DLD1 (cell line): ENCODE measurements around the gene NCKAP5.

Experiments
- in situ Hi-C: cut with HindIII; loops from 2 replicates; pipeline ENCODE4 v1.10.0; 2017; ENCODE audit warnings: low sequenced_read_pairs

The NCKAP5 gene

DNA sequence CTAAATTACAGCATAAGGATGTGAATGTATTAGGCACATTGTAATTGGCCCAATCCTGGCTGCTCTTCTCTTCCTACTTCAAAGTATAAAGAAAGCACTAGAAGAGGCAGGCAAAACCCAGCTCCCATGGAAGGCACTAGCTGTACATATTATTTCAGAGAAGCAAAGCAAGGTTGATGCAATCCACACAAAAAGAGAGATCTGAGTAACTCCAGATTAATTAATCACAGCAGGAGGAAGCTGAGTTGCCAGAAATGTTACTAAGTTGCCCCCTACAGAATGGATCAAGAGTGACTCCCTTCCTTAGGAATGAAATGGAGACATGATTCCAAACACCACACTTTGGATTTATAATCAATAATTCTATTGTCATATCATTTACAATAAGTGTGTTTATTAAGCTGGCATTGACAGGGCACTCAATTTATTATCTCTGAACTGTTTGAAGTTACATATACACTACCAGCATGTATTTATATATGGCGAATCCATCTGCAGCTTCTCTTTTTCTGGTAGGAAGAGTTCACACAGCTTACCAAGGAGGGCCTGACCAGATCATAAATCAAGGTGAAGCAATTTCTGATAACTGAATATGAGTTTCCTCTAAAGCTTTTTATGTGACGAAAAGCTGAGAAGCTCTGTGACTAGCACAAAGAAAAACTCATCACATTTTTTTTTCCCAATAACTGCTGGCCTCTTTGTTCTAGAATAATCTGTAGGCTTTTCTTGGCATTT, 505.2 kb downstream of the NCKAP5 start:
- in situ Hi-C loops: no loop called here

DNA sequence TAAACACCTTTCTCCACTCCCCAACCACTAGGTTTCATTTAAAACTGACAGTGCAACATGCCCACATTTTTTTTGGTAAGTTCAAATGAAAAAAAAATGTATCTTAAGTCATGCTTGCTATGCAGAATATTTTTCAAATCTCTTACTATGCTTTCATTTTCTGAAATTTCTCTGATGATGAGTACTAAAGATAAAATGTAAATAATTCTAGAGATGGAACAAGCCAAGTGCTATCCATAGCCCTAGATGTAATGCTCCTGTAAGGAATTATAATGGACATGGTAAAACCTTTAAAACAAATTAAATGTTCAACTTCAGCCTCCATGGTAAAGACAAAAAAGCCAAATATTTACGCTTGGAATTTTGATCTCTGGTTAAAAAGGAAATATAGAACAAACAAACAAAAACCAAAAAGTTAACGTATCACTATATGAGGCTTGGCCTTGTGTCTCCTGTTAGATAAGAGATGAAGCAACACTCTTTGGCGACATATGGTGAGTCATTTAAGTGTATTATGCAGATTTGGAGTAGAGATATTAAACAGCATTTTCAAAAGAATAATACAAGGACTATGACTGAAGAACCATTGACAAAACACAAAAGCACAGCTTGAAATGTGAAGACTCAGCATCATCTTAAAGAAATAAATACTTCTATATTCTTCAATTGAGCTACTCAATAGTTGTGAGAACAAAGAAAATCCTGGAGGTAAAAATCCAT, 506.2 kb downstream of the NCKAP5 start:
- in situ Hi-C loops: no loop called here

DNA sequence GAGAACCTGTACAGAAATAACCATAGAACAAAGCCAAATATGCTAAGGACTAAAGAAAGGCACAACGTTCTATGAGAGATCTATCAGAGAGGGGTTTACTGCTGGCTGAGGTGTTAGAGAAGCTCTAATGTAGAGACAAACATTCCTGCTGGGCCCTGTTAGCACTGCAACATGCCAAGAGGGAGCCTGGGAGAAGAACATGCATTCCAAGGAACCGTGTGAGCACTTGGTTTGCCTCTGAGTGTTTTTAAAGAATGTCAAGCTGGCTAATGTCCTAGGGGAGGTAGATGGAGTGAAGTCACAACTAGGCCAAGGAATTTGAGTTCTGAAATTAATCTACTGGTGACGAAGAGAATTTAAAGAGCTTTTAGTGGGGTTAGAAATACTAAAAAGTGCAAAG, 514.0 kb downstream of the NCKAP5 start:
- in situ Hi-C loops: no loop called here

DNA sequence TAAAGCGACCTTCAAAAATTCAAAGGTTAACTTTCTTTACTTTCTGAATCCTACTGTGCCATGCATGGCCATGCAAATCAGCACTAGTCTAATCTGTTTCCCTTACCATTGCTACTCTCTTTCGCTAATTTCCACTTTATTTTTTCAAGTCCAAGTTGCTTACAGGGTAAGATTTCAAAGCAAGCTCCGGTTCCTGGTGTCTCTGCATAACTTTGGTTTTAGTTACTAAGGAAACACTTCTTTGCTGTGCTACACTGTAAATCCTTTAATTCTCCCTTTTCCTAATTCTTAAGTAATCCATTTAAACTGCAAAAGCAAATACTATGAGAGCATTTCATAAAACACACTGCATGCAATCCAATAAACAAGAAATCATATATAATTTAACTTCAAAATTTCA, 514.7 kb downstream of the NCKAP5 start:
- in situ Hi-C loops: no loop called here

DNA sequence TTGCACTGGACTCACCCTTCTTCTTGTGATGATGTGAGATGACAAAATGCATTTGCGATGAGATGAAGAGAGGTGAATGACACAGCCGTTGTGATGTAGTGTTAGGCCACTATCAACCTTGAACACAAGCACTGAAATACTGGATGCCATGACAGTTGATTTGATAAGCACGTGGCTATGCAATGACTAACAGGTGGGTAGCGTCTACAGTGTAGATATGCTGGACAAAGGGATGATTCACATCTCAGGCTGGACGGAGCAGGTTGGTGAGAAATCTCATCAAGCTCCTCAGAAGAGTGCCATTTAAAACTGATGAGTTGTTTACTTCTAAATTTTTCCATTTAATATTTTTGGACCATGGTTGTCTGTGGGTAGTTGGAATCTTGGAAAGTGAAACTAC, 522.5 kb downstream of the NCKAP5 start:
- in situ Hi-C loops: no loop called here

DNA sequence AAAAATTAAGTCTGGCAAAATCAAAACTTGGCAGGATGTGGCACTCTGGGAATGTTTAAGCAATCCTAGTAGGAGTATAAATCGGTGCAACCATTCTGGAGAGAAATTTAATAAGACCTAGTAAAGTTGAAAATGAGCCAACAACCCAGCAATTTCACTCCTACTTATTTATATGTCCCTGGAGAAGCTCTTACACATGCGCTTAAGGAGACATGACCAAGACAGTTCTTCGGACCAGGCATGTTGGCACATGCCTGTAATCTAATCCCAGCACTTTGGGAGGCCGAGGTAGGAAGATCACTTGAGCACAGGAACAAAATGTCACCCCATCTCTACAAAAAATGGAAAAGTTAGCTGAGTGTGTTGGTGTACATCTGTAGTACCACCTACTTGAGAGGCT, 523.7 kb downstream of the NCKAP5 start:
- in situ Hi-C loops: no loop called here

DNA sequence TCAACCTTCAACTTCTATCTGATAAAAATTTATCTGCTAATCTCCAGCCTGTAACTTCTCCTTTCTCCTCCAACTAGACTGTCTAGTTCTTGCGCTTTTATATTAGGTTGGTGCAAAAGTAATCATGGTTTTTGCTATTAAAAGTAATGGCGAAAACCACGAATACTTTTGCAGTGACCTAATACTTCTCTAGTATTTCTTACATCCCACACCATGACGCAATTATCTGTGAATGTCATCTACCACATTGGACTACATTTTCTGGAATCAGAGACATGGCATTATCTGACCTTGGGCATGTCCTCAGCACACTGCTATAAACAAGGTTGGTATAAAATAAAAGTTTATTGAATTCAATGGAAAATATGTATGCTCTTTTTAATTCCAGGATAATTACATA, 528.1 kb downstream of the NCKAP5 start:
- in situ Hi-C loops: no loop called here

DNA sequence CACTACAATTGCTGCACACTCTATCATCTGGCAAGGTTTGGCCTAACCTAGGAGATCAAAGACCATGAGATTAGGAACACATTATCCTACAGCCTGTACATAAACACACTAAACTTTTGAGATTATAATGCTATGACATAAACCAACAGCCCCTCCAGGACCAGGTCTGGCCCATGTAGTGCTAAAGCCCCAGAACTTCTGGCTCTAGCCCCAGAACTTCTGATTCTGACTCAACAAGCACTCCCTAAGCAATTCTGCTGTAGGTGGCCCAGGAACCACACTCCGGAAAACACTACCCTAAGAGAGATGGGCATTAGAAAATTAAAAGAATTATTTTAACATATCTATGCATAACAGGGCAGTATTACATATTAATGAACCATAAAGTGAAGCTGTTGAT, 528.7 kb downstream of the NCKAP5 start:
- in situ Hi-C loops: no loop called here

DNA sequence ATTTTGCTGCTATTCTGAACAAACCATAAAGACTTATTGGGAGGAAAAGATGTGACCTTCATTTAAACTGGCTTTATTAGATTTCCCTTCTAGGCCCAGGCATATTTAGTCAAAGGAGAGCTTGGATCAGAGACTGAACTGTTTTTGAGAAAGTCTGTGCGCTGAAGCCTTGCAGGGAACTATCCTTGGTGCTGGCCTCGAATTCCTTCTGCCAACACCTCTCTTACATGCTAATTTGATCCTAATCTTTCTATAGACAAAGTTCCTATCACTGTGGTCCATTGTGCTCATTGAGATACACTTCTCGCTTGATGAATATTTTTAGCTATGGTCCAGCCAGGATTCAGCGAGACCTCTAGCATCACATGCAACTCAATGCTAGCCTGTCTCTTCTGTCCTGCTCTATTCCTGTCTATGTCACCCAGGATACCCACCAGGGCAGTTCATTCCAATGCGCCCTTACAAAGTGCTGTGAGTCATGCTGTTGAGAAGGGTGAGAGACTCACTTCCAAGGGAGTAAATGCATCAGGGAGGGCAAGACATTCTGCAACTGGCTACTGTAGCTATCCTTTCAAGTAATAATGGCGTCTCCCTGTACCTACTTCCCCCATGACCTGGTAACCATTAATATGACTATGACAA, 541.6 kb downstream of the NCKAP5 start:
- in situ Hi-C loops: no loop called here

DNA sequence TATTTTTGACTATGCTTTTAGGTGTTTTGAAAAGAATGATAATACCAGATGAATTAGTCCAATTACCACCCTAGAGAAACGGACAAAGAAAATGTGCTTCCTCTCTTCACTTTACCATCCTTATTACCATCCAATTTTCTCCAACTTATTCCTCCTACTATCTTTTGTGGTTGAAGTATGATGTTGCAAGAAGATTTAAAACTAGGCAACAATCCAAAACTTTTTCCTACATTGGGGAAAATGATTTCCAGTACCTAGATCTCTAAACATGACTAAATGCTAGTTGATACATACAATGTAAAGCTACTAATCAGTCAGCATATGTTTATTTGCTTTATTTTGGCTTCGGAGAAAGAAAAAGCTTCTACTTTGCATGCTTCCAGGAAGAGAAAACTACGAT, 543.3 kb downstream of the NCKAP5 start:
- in situ Hi-C loops: no loop called here

DNA sequence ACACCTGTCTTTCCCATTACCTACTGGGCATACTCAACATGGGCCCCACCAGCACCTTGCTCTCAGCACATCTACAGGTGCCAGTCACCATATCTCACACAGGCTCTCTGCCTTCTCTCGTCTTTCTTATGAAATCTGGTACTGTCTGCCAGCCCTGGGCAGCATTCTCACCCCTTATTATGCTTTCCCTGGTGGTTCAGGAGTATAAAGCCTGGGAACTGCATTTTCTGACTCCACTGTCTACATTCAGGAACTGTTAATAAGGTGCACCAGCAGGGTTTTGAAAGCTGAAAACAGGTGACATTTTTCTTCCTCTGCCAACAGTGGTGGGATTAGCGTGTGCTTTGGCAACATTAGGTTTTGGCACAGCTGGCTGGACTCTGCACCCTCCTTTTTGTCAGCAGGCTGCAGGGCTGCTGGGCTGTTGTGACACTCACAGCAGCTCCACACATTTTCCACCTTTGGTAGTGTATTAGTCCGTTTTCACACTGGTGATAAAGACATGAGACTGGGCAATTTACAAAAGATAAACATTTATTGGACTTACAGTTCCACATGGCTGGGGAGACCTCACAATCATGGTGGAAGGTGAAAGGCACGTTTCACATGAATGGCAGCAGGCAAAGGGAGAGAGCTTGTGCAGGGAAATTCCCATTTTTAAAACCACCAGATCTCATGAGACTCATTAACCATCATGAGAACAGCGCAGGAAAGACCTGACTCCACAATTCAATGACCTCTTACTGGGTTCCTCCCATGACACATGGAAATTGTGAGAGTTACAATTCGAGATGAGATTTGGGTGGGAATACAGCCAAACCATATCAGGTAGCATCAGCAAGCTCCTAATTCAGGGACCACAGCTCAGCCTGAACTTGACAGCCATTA, 555.2 kb downstream of the NCKAP5 start:
- in situ Hi-C loops: no loop called here

DNA sequence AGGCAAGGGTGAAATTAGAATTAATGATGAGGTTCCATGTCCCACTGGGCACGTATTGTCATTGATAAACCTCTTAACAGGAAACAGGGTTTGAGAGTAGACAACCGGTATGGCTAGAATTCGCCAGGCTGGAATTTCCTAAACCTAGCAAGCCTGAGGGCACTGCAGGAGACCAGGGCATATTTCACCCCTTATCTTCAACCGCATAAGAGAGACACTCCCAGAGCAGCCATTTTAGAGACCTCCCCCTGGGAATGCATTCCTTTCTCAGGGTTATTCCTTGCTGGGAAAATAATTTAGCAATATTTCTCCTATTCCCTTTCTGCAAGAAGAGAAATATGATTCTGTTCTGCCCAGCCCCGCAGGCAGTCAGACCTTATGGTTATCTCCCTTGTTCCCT, 563.6 kb downstream of the NCKAP5 start:
- in situ Hi-C loops: no loop called here

DNA sequence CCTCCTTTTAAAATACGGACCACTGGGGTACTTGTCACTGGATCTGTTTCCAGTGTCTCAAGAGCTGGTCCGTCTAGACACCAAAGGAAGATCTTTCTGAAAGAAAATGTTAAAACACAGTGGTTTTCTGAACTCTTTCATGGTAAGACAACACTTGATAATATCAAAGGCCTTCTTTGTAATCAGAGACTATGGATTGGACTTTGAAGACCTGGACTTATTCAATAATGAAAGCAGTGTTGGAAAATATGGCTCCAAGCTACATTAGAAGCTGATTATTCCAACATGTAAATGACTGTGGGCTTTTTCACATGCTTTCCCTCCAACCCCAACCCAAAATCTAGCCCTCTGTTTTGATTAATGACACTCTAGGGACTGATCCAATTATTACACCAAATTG, 568.8 kb downstream of the NCKAP5 start:
- in situ Hi-C loops: no loop called here

DNA sequence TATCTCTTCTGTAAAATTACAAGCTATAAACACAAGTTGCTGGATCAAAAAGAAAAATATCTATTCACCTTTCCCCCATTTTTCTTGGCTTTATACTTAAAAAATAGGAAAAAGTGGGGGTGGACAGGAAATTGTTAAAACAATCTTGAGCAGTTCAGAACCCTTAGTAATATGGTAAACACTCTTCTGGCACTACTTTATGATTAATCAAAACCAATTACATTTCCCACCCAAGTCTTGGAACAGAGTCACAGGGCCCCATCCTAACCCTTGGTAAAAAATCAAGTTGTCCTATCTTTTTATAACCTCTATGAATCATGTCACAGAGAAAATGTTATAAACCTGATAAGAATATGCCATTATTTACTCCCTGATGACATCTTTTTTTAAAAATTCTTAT, 570.0 kb downstream of the NCKAP5 start:
- in situ Hi-C loops: no loop called here

DNA sequence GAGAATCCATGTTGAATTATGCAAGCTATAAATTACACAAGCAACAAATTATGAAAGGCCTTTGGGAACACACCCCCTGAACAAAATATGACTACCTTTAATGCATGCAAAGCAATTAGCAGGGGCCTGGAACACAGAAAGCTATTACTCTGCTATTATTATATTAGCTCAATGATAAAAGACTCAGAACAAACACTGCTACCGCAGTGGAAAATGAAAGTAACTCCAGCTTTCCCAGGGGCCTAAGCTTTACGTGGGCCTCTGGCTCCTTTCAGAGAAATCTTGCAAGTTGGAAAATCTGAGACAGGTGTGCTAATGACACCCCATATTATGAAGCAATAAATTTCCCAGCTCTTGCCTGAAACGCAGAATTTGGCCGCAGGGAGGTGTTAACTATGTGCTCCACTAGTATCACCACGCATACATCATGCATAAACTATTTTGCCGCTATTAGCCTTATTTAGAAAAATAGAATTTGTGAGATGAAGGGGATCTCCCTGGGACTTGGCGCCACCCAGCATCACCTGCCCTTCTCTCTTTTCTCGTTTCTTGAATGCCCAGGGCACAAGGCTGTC, 576.7 kb downstream of the NCKAP5 start:
- in situ Hi-C loops: no loop called here

DNA sequence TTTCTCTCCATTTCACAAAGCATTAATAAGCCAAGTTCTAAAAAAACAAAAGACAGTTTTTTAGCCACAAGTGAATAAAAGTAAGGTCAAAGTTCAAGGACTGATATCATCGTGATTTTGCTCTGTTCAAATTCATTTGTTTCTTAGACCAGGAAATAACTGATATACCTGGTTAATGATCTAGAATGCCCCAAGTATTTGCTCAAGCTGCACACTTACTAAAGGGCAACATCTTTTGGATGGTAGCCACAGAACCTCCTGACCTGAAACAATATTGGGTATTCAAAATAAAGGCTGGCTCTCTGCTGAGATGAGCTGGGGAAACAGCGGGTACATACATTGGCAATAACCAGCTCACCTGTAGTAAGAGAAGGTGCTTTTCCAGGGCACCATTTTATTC, 583.5 kb downstream of the NCKAP5 start:
- in situ Hi-C loops: no loop called here

DNA sequence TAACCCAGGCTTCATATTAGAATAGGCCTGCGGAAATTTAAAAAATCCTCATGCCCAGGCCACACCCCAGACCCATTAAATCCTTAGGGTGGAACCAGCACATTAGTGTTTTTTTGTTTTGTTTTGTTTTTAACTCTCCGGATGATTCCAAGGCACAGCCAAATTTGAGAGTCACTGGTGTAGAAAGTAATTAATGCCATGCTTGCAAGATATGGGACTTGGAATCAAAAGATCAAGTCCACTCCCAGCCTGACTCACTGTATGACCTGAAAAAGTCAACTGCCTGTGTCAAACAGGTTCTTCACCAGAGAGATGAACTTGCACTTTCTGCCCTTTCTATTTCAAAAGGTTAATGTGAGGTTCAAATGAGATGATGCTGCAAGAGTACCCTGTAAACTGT, 588.0 kb downstream of the NCKAP5 start:
- in situ Hi-C loops: no loop called here

DNA sequence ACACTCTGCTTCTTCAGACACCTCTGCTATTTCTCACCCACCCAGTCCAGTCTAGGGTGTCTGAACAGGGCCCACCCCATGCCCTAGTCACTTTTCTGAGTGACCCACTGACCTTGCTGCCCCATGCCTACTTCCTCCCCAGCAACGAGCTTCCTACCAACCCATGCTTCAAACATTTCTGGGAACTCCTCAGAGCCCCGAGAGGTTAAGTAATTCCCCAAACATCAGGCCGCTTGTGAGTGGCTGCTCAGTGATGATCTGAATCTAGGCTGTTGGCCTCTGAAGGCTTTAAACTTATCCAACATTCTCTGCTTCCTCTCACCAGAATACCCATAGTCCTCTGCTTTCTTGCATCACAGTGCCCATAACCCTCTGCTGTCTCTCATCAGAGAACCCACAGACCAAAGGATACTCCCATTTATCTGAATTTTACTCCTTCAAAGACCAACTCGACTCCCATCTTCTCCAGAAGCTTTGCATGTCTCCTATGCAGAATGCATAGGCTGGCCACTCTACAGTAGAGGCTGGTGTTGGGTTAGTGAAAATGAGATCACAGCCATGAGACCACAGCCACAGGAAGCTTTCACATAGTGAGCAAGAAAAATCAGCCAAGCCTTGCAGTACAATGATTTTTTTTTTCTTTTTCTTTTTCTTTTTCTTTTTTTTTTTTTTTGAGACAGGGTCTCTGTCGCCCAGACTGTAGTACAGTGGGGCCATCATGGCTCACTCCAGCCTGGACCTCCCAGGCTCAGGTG, 588.7 kb downstream of the NCKAP5 start:
- in situ Hi-C loops: no loop called here

DNA sequence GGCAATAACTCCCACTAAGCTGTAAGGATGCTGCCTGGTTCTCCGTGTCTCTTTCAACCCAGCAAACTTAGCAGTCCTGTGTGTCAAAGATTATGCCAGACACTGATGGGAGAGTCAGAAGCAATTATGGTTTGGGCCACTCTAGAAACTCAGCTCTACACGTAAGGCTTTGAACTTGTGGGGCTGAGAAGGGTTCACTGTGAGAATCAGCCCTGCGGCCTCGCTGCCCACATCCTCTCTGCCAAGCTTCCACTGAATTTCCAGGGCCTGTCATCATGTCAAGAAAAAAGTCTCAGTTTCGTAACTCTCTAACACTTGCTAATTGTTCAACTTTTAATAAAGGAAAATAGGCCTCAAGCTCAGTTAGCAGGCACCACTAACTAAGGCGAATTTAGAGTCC, 589.4 kb downstream of the NCKAP5 start:
- in situ Hi-C loops: no loop called here
